Pancreas (tissue), 10 donors: Measurements from ENCODE around the gene SUPV3L1. TPM values are rescaled to one million over a fixed set of nuclear protein-coding genes. Genes with fewer than 3 reads are reported as not detected.

Experiments used
- ATAC-seq, 4 donors: fragments of 200-7000 bp; cut with Tn5 transposase; one replicate each; pipeline versions ENCODE4 v1.8.0 to v1.9.1; 2020; ENCODE audit warnings: mild to moderate bottlenecking in 4 of 4, moderate library complexity in 4 of 4
- DNase-seq, 6 donors: peaks; one replicate each; pipeline ENCODE4 v3.0.0-alpha.2; 2020
- FAIRE-seq: peaks from 2 replicates; lab custom pipeline; 2012; peaks lifted over from hg19 to GRCh38; lab: Jason Lieb, UNC
- H3K27ac ChIP-seq, 4 donors: fragments of 200-600 bp; sonication (generic); 1 replicate in 3 of 4; 2 replicates in 1 of 4; pipeline versions ENCODE4 v1.5.0 to v1.8.0; 2020
- H3K27me3 ChIP-seq, 4 donors: fragments of 200-600 bp; one replicate each; pipeline ENCODE4 v1.8.0; 2021
- H3K36me3 ChIP-seq, 3 donors: fragments of 200-600 bp; sonication (generic) in 1 of 3; one replicate each; pipeline versions ENCODE4 v1.5.0 to v1.8.0; 2020 to 2021
- H3K4me1 ChIP-seq, 3 donors: fragments of 200-600 bp; one replicate each; pipeline ENCODE4 v1.8.0; 2021
- H3K4me3 ChIP-seq, 4 donors: fragments of 200-600 bp; sonication (generic) in 2 of 4; one replicate each; pipeline versions ENCODE4 v1.5.0 to v1.8.0; 2020 to 2021
- H3K9me3 ChIP-seq, 4 donors: fragments of 200-600 bp; one replicate each; pipeline ENCODE4 v1.8.0; 2021
- CTCF ChIP-seq, 4 donors: fragments of 200-600 bp; sonication (generic) in 3 of 4; IDR thresholded peaks; one replicate each; pipeline versions ENCODE4 v1.5.0 to v1.8.0; 2021; ENCODE audit warnings: antibody characterized with exemption in 4 of 4
- WGBS, 2 donors: extraction: QIAGEN DNeasy Blood & Tissue Kit; methylation state at CpG; one replicate each; pipeline ENCODE4 v1.1.7; 2013; 5-methylcytosine and 5-hydroxymethylcytosine counted together
- intact Hi-C, 3 donors: fragments of 100-400 bp; cut with DNase I; formaldehyde crosslinking; loops; one replicate each; pipeline versions ENCODE4 v1.11.1 to v1.14.2; 2022
- polyA plus RNA-seq, 2 donors: library from polyadenylated mRNA; stranded (reverse); fragments of 200-250 nt; gene quantifications; one replicate each; pipeline ENCODE4 v1.2.3, GENCODE V29; 2013
- total RNA-seq, 6 donors: library from RNA; stranded (reverse); fragmentation: NEBNext Ultra II Directional in 4 of 6; extraction: Animal tissue kit (Norgen Biotek cat#: 25700) in 4 of 6; gene quantifications; one replicate each; pipeline versions ENCODE4 v1.2.1 to v1.2.4, GENCODE V29; 2021 to 2023
- donor health status: healthy with polysubstance abuse.
- donor health status: DM: no; HTN: no; CAD: no; lungs with moderate emphysema.
- donor health status: DM: no; HTN: no; CAD: no.
- donor health status: control.
- donor health status: control.
- donor health status: Bipolar disorder and iron deficiency.
- donor health status: DM: yes; HTN: yes; CAD: no.
- donor health status: DM: no; HTN: no; CAD: no.
- donor health status: DM: no; HTN: no; CAD: no.
- donor health status: DM: yes; HTN: yes; CAD: no.

The SUPV3L1 gene
- total and polyA plus RNA-seq, 8 donors = 8.6 to 78.1 (median 14.5) TPM

DNA sequence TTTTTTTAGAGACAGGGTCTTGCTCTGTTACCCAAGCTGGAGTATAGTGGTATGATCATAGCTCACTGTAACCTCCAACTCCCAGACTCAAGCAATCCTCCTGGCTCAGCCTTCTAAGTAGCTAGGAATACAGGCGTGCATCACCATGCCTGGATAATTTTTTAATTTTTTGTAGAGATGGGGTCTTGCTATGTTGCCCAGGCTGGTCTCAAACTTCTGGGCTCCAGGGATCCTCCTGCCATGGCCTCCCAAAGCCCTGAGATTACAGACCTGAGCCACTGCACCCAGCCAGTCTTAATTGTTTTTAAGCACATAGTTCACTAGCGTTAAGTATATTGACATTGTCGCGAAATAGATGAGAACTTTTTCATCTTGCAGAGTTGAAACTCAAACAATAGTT is 2.0 kb downstream of the SUPV3L1 start:
- intact Hi-C loops = no loop called here
- no peak for ATAC-seq

GRCh38 chr10:69186524-69186923 is 6.5 kb downstream of the SUPV3L1 start:
- 77 to 83% methylated on average over 1 of the region's 1 CpG for WGBS, 2 donors
- FAIRE-seq (no peak), DNase-seq (no peak), ATAC-seq (no peak)
- Histone ChIP-seq H3K4me1 (peaks cover 0 to 7% (median 4%) of the 10 kb centered on the region in 3 donors), H3K27me3 (no peaks in the 10 kb centered on the region), H3K4me3 (no peak overlapping the region), H3K27ac (no peak overlapping the region), H3K36me3 (peaks cover 0 to 23% (median 12%) of the 10 kb centered on the region in 3 donors), H3K9me3 (no peaks in the 10 kb centered on the region)
- intact Hi-C loops = no loop called here
- no peak for TF ChIP-seq CTCF (IDR thresholded peaks at IDR 0.05)

More for the DNA sequence above, 2.0 kb downstream of the SUPV3L1 start:
- Histone ChIP-seq H3K4me1 (peaks cover 7 to 12% (median 12%) of the 10 kb centered on the region in 3 donors), H3K9me3 (no peaks in the 10 kb centered on the region), H3K4me3 (no peak overlapping the region), H3K27me3 (no peaks in the 10 kb centered on the region), H3K36me3 (peaks cover 0 to 9% (median 5%) of the 10 kb centered on the region in 3 donors), H3K27ac (no peak overlapping the region)
- no peak for FAIRE-seq
- no peak for TF ChIP-seq CTCF (IDR thresholded peaks at IDR 0.05)
- DNase-seq = no peak
- 50 to 55% methylated on average over 4 of the region's 4 CpGs for WGBS, 2 donors

GRCh38 chr10:69201045-69201444 is 21.0 kb downstream of the SUPV3L1 start:
- WGBS, 2 donors = 84 to 91% methylated on average over 2 of the region's 2 CpGs
- no peak for ATAC-seq
- no peaks in the 10 kb centered on the region for H3K27me3 ChIP-seq
- H3K4me1 ChIP-seq = no peaks in the 10 kb centered on the region
- no peak overlapping the region for H3K27ac ChIP-seq
- no peak overlapping the region for H3K4me3 ChIP-seq
- no peak for FAIRE-seq
- peaks cover 0 to 53% (median 18%) of the 10 kb centered on the region in 3 donors for H3K36me3 ChIP-seq
- H3K9me3 ChIP-seq = no peaks in the 10 kb centered on the region
- no peak for DNase-seq
- intact Hi-C loops = no loop called here
- TF ChIP-seq CTCF (IDR thresholded peaks at IDR 0.05) = no peak

GRCh38 chr10:69202332-69202731 is 22.3 kb downstream of the SUPV3L1 start:
- peaks cover 0 to 57% (median 19%) of the 10 kb centered on the region in 3 donors for H3K36me3 ChIP-seq
- no peaks in the 10 kb centered on the region for H3K9me3 ChIP-seq
- WGBS, 2 donors = 85 to 90% methylated on average over 1 of the region's 1 CpG
- intact Hi-C loops = no loop called here
- no peak overlapping the region for H3K27ac ChIP-seq
- FAIRE-seq = no peak
- H3K27me3 ChIP-seq = no peaks in the 10 kb centered on the region
- H3K4me3 ChIP-seq = no peak overlapping the region
- DNase-seq = no peak
- TF ChIP-seq CTCF (IDR thresholded peaks at IDR 0.05) = no peak
- H3K4me1 ChIP-seq = no peaks in the 10 kb centered on the region
- ATAC-seq = peak in 2 of 4 donors; percentile 51 to 62

- Histone ChIP-seq H3K4me1 (no peaks in the 10 kb centered on the region), H3K9me3 (no peaks in the 10 kb centered on the region), H3K4me3 (no peak overlapping the region), H3K27ac (no peak overlapping the region), H3K36me3 (peaks cover 0 to 42% (median 10%) of the 10 kb centered on the region in 3 donors), H3K27me3 (no peaks in the 10 kb centered on the region)
- FAIRE-seq (no peak), DNase-seq (no peak), ATAC-seq (no peak)
- TF ChIP-seq CTCF (IDR thresholded peaks at IDR 0.05) = no peak
- intact Hi-C loops = no loop called here
- WGBS, 2 donors = 89 to 92% methylated on average over 6 of the region's 6 CpGs
Measured at GRCh38 chr10:69208761-69209160, 28.7 kb downstream of the SUPV3L1 start.
